GM12878 (cell line): ENCODE results near the gene TNFRSF14. TPM values are rescaled to one million over a fixed set of nuclear protein-coding genes. Genes with fewer than 3 reads are reported as not detected.

ENCODE experiments used
- ATAC-seq: fragments of 200-7000 bp; cut with Tn5 transposase; 3 replicates; pipeline ENCODE4 v1.9.1; 2020; ENCODE audit warnings: mild to moderate bottlenecking, moderate library complexity
- BruUV-seq: library from RNA; stranded (reverse); fragments of 400-500 nt; replicated peaks from 2 replicates; lab custom pipeline; 2021; lab: Mats Ljungman, UMichigan
- CTCF ChIA-PET: fragments of 300-600 bp; sonication (Branson Sonifier 250); formaldehyde crosslinking; extraction: SDS; loops from one replicate; lab custom pipeline; 2021; ENCODE audit warnings: inconsistent platforms; lab: Yijun Ruan, JAX
- POLR2A ChIA-PET: fragments of 350-600 bp; formaldehyde crosslinking; extraction: SDS; loops from one replicate; lab custom pipeline; 2021; ENCODE audit warnings: inconsistent platforms; lab: Charles Lee
- RAD21 ChIA-PET: fragments of 300-600 bp; sonication (Branson Sonifier 250); formaldehyde crosslinking; loops from one replicate; lab custom pipeline; 2023; ENCODE audit warnings: antibody characterized with exemption; ENCODE audit not compliant: unreplicated experiment; lab: Charles Lee
- SMC1A ChIA-PET: fragments of 300-600 bp; sonication (Branson Sonifier 250); formaldehyde crosslinking; loops from one replicate; lab custom pipeline; 2023; ENCODE audit not compliant: unreplicated experiment, uncharacterized antibody; lab: Charles Lee
- DNase-seq: peaks from one replicate; pipeline ENCODE4 v3.0.0-alpha.2; 2011; ENCODE audit warnings: low read depth, low spot score
- FAIRE-seq: peaks from 3 replicates; lab custom pipeline; 2011; peaks lifted over from hg19 to GRCh38; lab: Jason Lieb, UNC
- H2AFZ ChIP-seq: 2 replicates; pipeline ENCODE4 v1.6.0; 2011; ENCODE audit warnings: low read depth, low read length, control low read depth; ENCODE audit not compliant: control insufficient read depth
- H3K27ac ChIP-seq: 2 replicates; pipeline ENCODE4 v1.5.1; 2011; ENCODE audit warnings: control low read depth; ENCODE audit not compliant: control insufficient read depth, insufficient read depth
- H3K27me3 ChIP-seq, 2 experiments: replicated peaks in 1 of 2; 2 replicates each; pipeline versions ENCODE4 v1.6.0 to v1.6.1; 2011; ENCODE audit warnings: low read length in 1 of 2; ENCODE audit not compliant: control insufficient read depth in 2 of 2, insufficient read depth in 2 of 2
- H3K36me3 ChIP-seq, 2 experiments: 2 replicates each; pipeline ENCODE4 v1.5.1; 2011; ENCODE audit warnings: low read length in 1 of 2; ENCODE audit not compliant: control insufficient read depth in 2 of 2, insufficient read depth in 2 of 2
- H3K4me1 ChIP-seq: 2 replicates; pipeline ENCODE4 v1.6.1; 2011; ENCODE audit warnings: mild to moderate bottlenecking, low read length, moderate library complexity, mixed read lengths; ENCODE audit not compliant: control insufficient read depth, insufficient read depth
- H3K4me2 ChIP-seq: 2 replicates; pipeline ENCODE4 v1.6.0; 2011; ENCODE audit warnings: control low read depth; ENCODE audit not compliant: control insufficient read depth, insufficient read depth
- H3K4me3 ChIP-seq: fragments of 200-600 bp; sonication (generic); 2 replicates; pipeline ENCODE4 v1.5.1; 2016
- H3K79me2 ChIP-seq: 2 replicates; pipeline ENCODE4 v1.6.0; 2011; ENCODE audit warnings: low read length; ENCODE audit not compliant: control insufficient read depth, insufficient read depth
- H3K9ac ChIP-seq: 2 replicates; pipeline ENCODE4 v1.8.0; 2011; ENCODE audit warnings: low read length, control low read depth, mixed read lengths; ENCODE audit not compliant: control insufficient read depth, insufficient read depth
- H3K9me3 ChIP-seq: replicated peaks from 3 replicates; pipeline ENCODE4 v1.5.1; 2011; ENCODE audit warnings: mild to moderate bottlenecking, low read length; ENCODE audit not compliant: control insufficient read depth, insufficient read depth
- H4K20me1 ChIP-seq: 2 replicates; pipeline ENCODE4 v1.6.0; 2011; ENCODE audit not compliant: control insufficient read depth, insufficient read depth
- MEF2A ChIP-seq: IDR thresholded peaks from 2 replicates; pipeline ENCODE4 v1.6.1; 2011; ENCODE audit warnings: low read depth, mild to moderate bottlenecking, low read length, moderate library complexity; ENCODE audit not compliant: insufficient read depth
- WGBS: methylation state at CpG from one replicate; pipeline ENCODE4 v1.1.6; 2016; ENCODE audit warnings: low lambda C conversion rate; ENCODE audit not compliant: insufficient replicate concordance, insufficient coverage; ENCODE audit errors: missing lambda C conversion rate; 5-methylcytosine and 5-hydroxymethylcytosine counted together
- in situ Hi-C: fragments of 300-500 bp; cut with MboI; formaldehyde crosslinking; loops from 9 replicates; pipeline ENCODE4 v1.14.3; 2018; ENCODE audit warnings: mixed read lengths
- intact Hi-C: fragments of 100-400 bp; cut with micrococcal nuclease; formaldehyde crosslinking; loops from one replicate; pipeline ENCODE4 v1.14.2; 2022; ENCODE audit not compliant: unreplicated experiment
- polyA plus RNA-seq, 11 experiments: library from polyadenylated mRNA; depleted of rRNA in 4 of 11; unstranded in 6 of 11; stranded (reverse) in 5 of 11; fragments of >200 nt; fragmentation: Nextera tagmentation in 4 of 11; fragmentation: Illumina TruSeq in 1 of 11; extraction: Ambion mirVana in 4 of 11; extraction: Trizol in 1 of 11; gene quantifications; 1 replicate in 1 of 11; 2 replicates in 10 of 11; pipeline versions ENCODE4 v1.2.1 to v1.2.3, GENCODE V29; 2011 to 2016; ENCODE audit warnings: inconsistent platforms in 2 of 11, missing spikeins in 2 of 11, low read depth in 1 of 11
- total RNA-seq, 4 experiments: library from RNA; depleted of rRNA in 3 of 4; stranded (reverse); fragments of >200 nt in 3 of 4; fragmentation: Illumina TruSeq in 1 of 4; extraction: Trizol in 1 of 4; gene quantifications; 2 replicates each; pipeline versions ENCODE4 v1.2.1 to v1.2.3, GENCODE V29; 2013 to 2021
- TF ChIP-seq, protein P1 (sequence below): IDR thresholded peaks from 2 replicates; pipeline ENCODE4 v1.6.1; 2012; ENCODE audit warnings: low read length, inconsistent platforms
- TF ChIP-seq, protein P2 (sequence below): fragments of 450-650 bp; formaldehyde crosslinking; IDR thresholded peaks from 2 replicates; pipeline ENCODE4 v1.4.0; 2022; ENCODE audit warnings: mild to moderate bottlenecking, moderate library complexity
- TF ChIP-seq, protein P3 (sequence below): fragments of 450-650 bp; IDR thresholded peaks from 2 replicates; pipeline ENCODE4 v1.6.1; 2014; ENCODE audit warnings: mild to moderate bottlenecking

TNFRSF14 gene
- total and polyA plus RNA-seq, 10 of the 15 experiments (the other 5 are each of a cell fraction or from before 2014, with no cell fraction given): 0.43 to 114 (median 41.5) TPM

DNA sequence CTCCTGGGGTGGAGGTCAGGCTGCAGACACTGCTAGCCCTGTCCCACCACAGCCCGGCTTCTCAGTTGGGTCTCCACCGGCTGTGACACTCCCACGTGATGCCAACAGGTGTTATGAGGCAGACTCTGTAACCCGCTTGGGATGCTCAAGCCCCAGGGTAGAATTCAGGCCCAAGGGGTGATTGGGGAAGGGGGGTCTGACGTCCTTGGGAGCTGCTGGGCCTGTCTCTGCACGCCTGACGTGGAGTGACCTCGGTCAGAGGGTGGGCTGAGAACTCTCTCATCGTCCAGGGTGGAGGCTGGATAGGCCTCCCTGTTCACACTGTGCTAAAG, 18.4 kb upstream of the TNFRSF14 start:
- no peak overlapping the region for H3K9ac ChIP-seq
- no peaks in the 10 kb centered on the region for H3K36me3 ChIP-seq
- H3K4me1 ChIP-seq: peaks cover 7% of the 10 kb centered on the region; the same call in 1 of the 2 replicates
- CTCF ChIA-PET: no interaction called here
- no peak overlapping the region for H3K4me2 ChIP-seq
- DNase-seq (no peak), FAIRE-seq (no peak)
- no peaks in the 10 kb centered on the region for H4K20me1 ChIP-seq
- no TSS peak for BruUV-seq
- H2AFZ ChIP-seq: no peak overlapping the region
- WGBS: 13% methylated on average over 9 of the region's 9 CpGs
- SMC1A ChIA-PET: no interaction called here
- intact Hi-C loops: no loop called here
- H3K27ac ChIP-seq: no peak overlapping the region
- no peaks in the 10 kb centered on the region for H3K9me3 ChIP-seq
- RAD21 ChIA-PET: no interaction called here
- H3K27me3 ChIP-seq: no peaks in the 10 kb centered on the region; a peak in 2 of 4 replicates
- H3K79me2 ChIP-seq: no peaks in the 10 kb centered on the region
- TF ChIP-seq, protein P1, sequence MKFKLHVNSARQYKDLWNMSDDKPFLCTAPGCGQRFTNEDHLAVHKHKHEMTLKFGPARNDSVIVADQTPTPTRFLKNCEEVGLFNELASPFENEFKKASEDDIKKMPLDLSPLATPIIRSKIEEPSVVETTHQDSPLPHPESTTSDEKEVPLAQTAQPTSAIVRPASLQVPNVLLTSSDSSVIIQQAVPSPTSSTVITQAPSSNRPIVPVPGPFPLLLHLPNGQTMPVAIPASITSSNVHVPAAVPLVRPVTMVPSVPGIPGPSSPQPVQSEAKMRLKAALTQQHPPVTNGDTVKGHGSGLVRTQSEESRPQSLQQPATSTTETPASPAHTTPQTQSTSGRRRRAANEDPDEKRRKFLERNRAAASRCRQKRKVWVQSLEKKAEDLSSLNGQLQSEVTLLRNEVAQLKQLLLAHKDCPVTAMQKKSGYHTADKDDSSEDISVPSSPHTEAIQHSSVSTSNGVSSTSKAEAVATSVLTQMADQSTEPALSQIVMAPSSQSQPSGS: no peak
- TF ChIP-seq MEF2A: no peak
- TF ChIP-seq, protein P2, sequence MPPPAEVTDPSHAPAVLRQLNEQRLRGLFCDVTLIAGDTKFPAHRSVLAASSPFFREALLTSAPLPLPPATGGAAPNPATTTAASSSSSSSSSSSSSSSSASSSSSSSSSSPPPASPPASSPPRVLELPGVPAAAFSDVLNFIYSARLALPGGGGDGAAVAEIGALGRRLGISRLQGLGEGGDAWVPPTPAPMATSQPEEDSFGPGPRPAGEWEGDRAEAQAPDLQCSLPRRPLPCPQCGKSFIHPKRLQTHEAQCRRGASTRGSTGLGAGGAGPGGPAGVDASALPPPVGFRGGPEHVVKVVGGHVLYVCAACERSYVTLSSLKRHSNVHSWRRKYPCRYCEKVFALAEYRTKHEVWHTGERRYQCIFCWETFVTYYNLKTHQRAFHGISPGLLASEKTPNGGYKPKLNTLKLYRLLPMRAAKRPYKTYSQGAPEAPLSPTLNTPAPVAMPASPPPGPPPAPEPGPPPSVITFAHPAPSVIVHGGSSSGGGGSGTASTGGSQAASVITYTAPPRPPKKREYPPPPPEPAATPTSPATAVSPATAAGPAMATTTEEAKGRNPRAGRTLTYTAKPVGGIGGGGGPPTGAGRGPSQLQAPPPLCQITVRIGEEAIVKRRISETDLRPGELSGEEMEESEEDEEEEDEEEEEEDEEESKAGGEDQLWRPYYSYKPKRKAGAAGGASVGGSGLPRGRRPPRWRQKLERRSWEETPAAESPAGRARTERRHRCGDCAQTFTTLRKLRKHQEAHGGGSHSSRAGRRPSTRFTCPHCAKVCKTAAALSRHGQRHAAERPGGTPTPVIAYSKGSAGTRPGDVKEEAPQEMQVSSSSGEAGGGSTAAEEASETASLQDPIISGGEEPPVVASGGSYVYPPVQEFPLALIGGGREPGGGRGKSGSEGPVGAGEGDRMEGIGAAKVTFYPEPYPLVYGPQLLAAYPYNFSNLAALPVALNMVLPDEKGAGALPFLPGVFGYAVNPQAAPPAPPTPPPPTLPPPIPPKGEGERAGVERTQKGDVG (CRISPR knock-in tag): no peak
- TF ChIP-seq, protein P3, sequence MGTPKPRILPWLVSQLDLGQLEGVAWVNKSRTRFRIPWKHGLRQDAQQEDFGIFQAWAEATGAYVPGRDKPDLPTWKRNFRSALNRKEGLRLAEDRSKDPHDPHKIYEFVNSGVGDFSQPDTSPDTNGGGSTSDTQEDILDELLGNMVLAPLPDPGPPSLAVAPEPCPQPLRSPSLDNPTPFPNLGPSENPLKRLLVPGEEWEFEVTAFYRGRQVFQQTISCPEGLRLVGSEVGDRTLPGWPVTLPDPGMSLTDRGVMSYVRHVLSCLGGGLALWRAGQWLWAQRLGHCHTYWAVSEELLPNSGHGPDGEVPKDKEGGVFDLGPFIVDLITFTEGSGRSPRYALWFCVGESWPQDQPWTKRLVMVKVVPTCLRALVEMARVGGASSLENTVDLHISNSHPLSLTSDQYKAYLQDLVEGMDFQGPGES: no peak
- TF ChIP-seq, all 136 proteins: peak for 0
- no peak overlapping the region for H3K4me3 ChIP-seq
- ATAC-seq: no peak
- in situ Hi-C loops: no loop called here
- POLR2A ChIA-PET: no interaction called here
